H1 (cell line): ENCODE measurements around the gene GMIP.

ENCODE experiments used
- EP300 ChIP-seq, 2 experiments: IDR thresholded peaks; 1 replicate in 1 of 2; 2 replicates in 1 of 2; pipeline ENCODE4 v1.6.1; 2011 to 2012; ENCODE audit warnings: low read depth in 2 of 2, low read length in 2 of 2, mild to moderate bottlenecking in 2 of 2, borderline replicate concordance in 1 of 2, inconsistent platforms in 1 of 2, moderate library complexity in 1 of 2
- FOSL1 ChIP-seq: IDR thresholded peaks from 2 replicates; pipeline ENCODE4 v1.6.1; 2011; ENCODE audit warnings: mild to moderate bottlenecking, low read depth, low read length, moderate library complexity; ENCODE audit not compliant: insufficient read depth
- POLR2AphosphoS5 ChIP-seq: IDR thresholded peaks from 2 replicates; pipeline ENCODE4 v1.6.1; 2011; ENCODE audit warnings: low read depth, low read length
- SAP30 ChIP-seq: fragments of 300-600 bp; sonication (generic); IDR thresholded peaks from 2 replicates; pipeline ENCODE4 v1.7.1; 2012; ENCODE audit warnings: low read length, moderate library complexity, mild to moderate bottlenecking, inconsistent platforms; ENCODE audit not compliant: insufficient read depth, insufficient replicate concordance
- SUZ12 ChIP-seq: fragments of 200-600 bp; sonication (generic); IDR thresholded peaks from 2 replicates; pipeline ENCODE4 v1.6.1; 2012; ENCODE audit warnings: mild to moderate bottlenecking, inconsistent platforms, low read length, moderate library complexity, mixed read lengths
- TEAD4 ChIP-seq: IDR thresholded peaks from 2 replicates; pipeline ENCODE4 v1.6.1; 2012; ENCODE audit warnings: low read depth, low read length, inconsistent platforms, mixed read lengths
- TF ChIP-seq, protein P1 (sequence below), 3 experiments: IDR thresholded peaks; 1 replicate in 2 of 3; 2 replicates in 1 of 3; pipeline versions ENCODE4 v1.5.1 to v1.6.1; 2011; ENCODE audit warnings: low read length in 3 of 3, mild to moderate bottlenecking in 3 of 3, inconsistent platforms in 2 of 3, low read depth in 1 of 3, moderate library complexity in 1 of 3; ENCODE audit not compliant: insufficient read depth in 1 of 3; ENCODE audit errors: control extremely low read depth in 1 of 3

DNA sequence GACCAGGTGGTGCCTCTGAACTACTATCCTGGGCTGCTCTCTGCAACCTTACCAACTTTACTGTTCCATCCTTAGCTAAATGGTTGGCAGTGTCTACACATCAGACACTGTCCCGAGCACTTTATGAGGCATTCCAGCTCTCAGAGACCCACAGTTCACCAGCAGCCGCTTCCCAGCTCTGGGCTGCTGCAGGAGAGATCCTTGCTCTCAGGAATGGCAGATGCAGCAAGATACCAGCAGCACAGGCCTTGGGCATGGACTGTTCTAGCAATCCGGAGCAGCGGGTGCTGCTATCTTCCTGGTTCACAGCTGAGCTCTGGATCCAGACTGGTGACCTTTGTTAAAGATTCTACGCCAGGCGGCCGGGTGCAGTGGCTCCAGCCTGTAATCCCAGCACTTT lies 12.1 kb downstream of the GMIP start:
- no peak for TF ChIP-seq FOSL1
- TF ChIP-seq, protein P1, sequence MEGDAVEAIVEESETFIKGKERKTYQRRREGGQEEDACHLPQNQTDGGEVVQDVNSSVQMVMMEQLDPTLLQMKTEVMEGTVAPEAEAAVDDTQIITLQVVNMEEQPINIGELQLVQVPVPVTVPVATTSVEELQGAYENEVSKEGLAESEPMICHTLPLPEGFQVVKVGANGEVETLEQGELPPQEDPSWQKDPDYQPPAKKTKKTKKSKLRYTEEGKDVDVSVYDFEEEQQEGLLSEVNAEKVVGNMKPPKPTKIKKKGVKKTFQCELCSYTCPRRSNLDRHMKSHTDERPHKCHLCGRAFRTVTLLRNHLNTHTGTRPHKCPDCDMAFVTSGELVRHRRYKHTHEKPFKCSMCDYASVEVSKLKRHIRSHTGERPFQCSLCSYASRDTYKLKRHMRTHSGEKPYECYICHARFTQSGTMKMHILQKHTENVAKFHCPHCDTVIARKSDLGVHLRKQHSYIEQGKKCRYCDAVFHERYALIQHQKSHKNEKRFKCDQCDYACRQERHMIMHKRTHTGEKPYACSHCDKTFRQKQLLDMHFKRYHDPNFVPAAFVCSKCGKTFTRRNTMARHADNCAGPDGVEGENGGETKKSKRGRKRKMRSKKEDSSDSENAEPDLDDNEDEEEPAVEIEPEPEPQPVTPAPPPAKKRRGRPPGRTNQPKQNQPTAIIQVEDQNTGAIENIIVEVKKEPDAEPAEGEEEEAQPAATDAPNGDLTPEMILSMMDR (IDR thresholded peaks at IDR 0.05; ENCODE audit: control extremely low read depth in 1 of 3, insufficient read depth in 1 of 3, low read depth in 1 of 3, low read length in 3 of 3), result no peak
- no peak for TF ChIP-seq SAP30
- TF ChIP-seq EP300 (IDR thresholded peaks at IDR 0.05; ENCODE audit: borderline replicate concordance in 1 of 2, low read depth in 2 of 2, low read length in 2 of 2), result no peak
- TF ChIP-seq SUZ12, result no peak
- TF ChIP-seq POLR2AphosphoS5, result no peak
- no peak for TF ChIP-seq TEAD4
